HEK293T (cell line): ENCODE data around the gene CCDC157.

Experiments
- CTCF ChIA-PET: fragments of 350-600 bp; formaldehyde crosslinking; extraction: SDS; loops from one replicate; lab custom pipeline; 2021; ENCODE audit warnings: antibody characterized with exemption, inconsistent platforms; lab: Yijun Ruan, JAX
- POLR2A ChIA-PET: fragments of 350-600 bp; formaldehyde crosslinking; extraction: SDS; loops from one replicate; lab custom pipeline; 2020; ENCODE audit warnings: antibody characterized with exemption, inconsistent platforms; lab: Yijun Ruan, JAX
- DNase-seq: peaks from one replicate; pipeline ENCODE4 v3.0.0; 2012; ENCODE audit warnings: mixed read lengths; ENCODE audit errors: extremely low spot score
- ARNT ChIP-seq: fragments of 450-650 bp; IDR thresholded peaks from 2 replicates; pipeline ENCODE4 v1.6.1; 2017; ENCODE audit warnings: mild to moderate bottlenecking
- BHLHE40 ChIP-seq: fragments of 450-650 bp; IDR thresholded peaks from 2 replicates; pipeline ENCODE4 v1.6.1; 2016; ENCODE audit warnings: mild to moderate bottlenecking, moderate library complexity, borderline replicate concordance
- CTBP1 ChIP-seq: fragments of 450-650 bp; IDR thresholded peaks from 2 replicates; pipeline ENCODE4 v1.6.1; 2016; ENCODE audit warnings: borderline replicate concordance
- ELF4 ChIP-seq: fragments of 450-650 bp; IDR thresholded peaks from 2 replicates; pipeline ENCODE4 v1.6.1; 2017; ENCODE audit warnings: antibody characterized with exemption
- FOXA1 ChIP-seq: fragments of 450-650 bp; IDR thresholded peaks from 2 replicates; pipeline ENCODE4 v1.6.1; 2016; ENCODE audit warnings: mild to moderate bottlenecking
- FOXK2 ChIP-seq: fragments of 450-650 bp; IDR thresholded peaks from 2 replicates; pipeline ENCODE4 v1.6.1; 2016; ENCODE audit warnings: mild to moderate bottlenecking
- FOXM1 ChIP-seq: fragments of 450-650 bp; IDR thresholded peaks from 2 replicates; pipeline ENCODE4 v1.6.1; 2017; ENCODE audit warnings: mild to moderate bottlenecking, borderline replicate concordance
- HDGF ChIP-seq: fragments of 450-650 bp; IDR thresholded peaks from 2 replicates; pipeline ENCODE4 v1.6.1; 2017; ENCODE audit warnings: antibody characterized with exemption, borderline replicate concordance
- L3MBTL2 ChIP-seq: fragments of 450-650 bp; conservative IDR thresholded peaks from 2 replicates; pipeline ENCODE4 v1.6.1; 2016; ENCODE audit warnings: mild to moderate bottlenecking
- LEF1 ChIP-seq: fragments of 450-650 bp; IDR thresholded peaks from 2 replicates; pipeline ENCODE4 v1.6.1; 2017; ENCODE audit warnings: mild to moderate bottlenecking, borderline replicate concordance
- NFRKB ChIP-seq: fragments of 450-650 bp; IDR thresholded peaks from 2 replicates; pipeline ENCODE4 v1.6.1; 2016; ENCODE audit warnings: mild to moderate bottlenecking, moderate library complexity
- PKNOX1 ChIP-seq: fragments of 450-650 bp; IDR thresholded peaks from 2 replicates; pipeline ENCODE4 v1.6.1; 2016
- SP1 ChIP-seq: fragments of 450-650 bp; IDR thresholded peaks from 2 replicates; pipeline ENCODE4 v1.6.1; 2017
- SUZ12 ChIP-seq: fragments of 450-650 bp; IDR thresholded peaks from 2 replicates; pipeline ENCODE4 v1.6.1; 2016; ENCODE audit warnings: mild to moderate bottlenecking
- TARDBP ChIP-seq: fragments of 450-650 bp; IDR thresholded peaks from 2 replicates; pipeline ENCODE4 v1.6.1; 2016
- ZNF384 ChIP-seq: fragments of 450-650 bp; IDR thresholded peaks from 2 replicates; pipeline ENCODE4 v1.6.1; 2016

The CCDC157 gene

GRCh38 chr22:30328466-30329049, 28.2 kb upstream of the CCDC157 start:
- no peak for DNase-seq
- ChIA-PET POLR2A (interaction anchor here (0.7 to 3.7 kb wide), 3 partner anchors 13 to 59 kb away, joined by 3 to 31 read pairs (median 4); partner anchors contain the start of genes CCDC157 and SF3A1), CTCF (interaction anchor here (1.0 to 2.7 kb wide), 3 partner anchors 40 to 65 kb away, joined by 3 to 18 read pairs (median 3); partner anchors contain the start of gene CASTOR1)
- no peak for TF ChIP-seq LEF1
- TF ChIP-seq TARDBP: no peak
- no peak for TF ChIP-seq ARNT
- no peak for TF ChIP-seq FOXK2
- no peak for TF ChIP-seq BHLHE40
- no peak for TF ChIP-seq CTBP1
- TF ChIP-seq SUZ12: no peak
- TF ChIP-seq NFRKB: no peak
- no peak for TF ChIP-seq HDGF
- TF ChIP-seq SP1: no peak
- TF ChIP-seq ELF4: no peak
- TF ChIP-seq FOXA1: no peak
- TF ChIP-seq PKNOX1: no peak
- TF ChIP-seq L3MBTL2: no peak
- TF ChIP-seq FOXM1: no peak
- TF ChIP-seq ZNF384: no peak

- ChIA-PET POLR2A (interaction anchor here (3.0 kb wide), 1 partner anchor 24 kb away, joined by 13 read pairs; the partner anchor contains the start of genes CCDC157 and SF3A1), CTCF (no interaction called here)
- no peak for DNase-seq
- TF ChIP-seq SUZ12: no peak
- TF ChIP-seq ARNT: no peak
- TF ChIP-seq ZNF384: no peak
- TF ChIP-seq LEF1: no peak
- no peak for TF ChIP-seq HDGF
- TF ChIP-seq L3MBTL2: no peak
- no peak for TF ChIP-seq SP1
- no peak for TF ChIP-seq FOXK2
- TF ChIP-seq TARDBP: no peak
- TF ChIP-seq ELF4: no peak
- no peak for TF ChIP-seq CTBP1
- TF ChIP-seq BHLHE40: no peak
- TF ChIP-seq NFRKB: no peak
- TF ChIP-seq FOXM1: no peak
Observed at GRCh38 chr22:30332551-30332950, 24.3 kb upstream of the CCDC157 start.

GRCh38 chr22:30332994-30333706, 23.7 kb upstream of the CCDC157 start:
- ChIA-PET POLR2A (interaction anchor here (3.0 kb wide), 1 partner anchor 23 kb away, joined by 13 read pairs; the partner anchor contains the start of genes CCDC157 and SF3A1), CTCF (no interaction called here)
- DNase-seq: no peak
- TF ChIP-seq HDGF (no peak), LEF1 (no peak), FOXK2 (no peak), NFRKB (no peak), ZNF384 (no peak), PKNOX1 (peak; percentile 64; the same call in 1 of the 2 replicates)

GRCh38 chr22:30333707-30334087, 23.1 kb upstream of the CCDC157 start:
- TF ChIP-seq ARNT: no peak
- TF ChIP-seq FOXA1: no peak
- no peak for TF ChIP-seq TARDBP
- no peak for TF ChIP-seq PKNOX1
- TF ChIP-seq FOXK2: no peak
- TF ChIP-seq ELF4: no peak
- TF ChIP-seq SUZ12: no peak
- no peak for TF ChIP-seq ZNF384
- TF ChIP-seq CTBP1: no peak
- TF ChIP-seq HDGF: no peak
- TF ChIP-seq BHLHE40: no peak
- no peak for TF ChIP-seq FOXM1
- no peak for TF ChIP-seq NFRKB
- TF ChIP-seq LEF1: no peak
- no peak for TF ChIP-seq L3MBTL2
- TF ChIP-seq SP1: no peak
- CTCF ChIA-PET: no interaction called here
- POLR2A ChIA-PET: interaction anchor here (3.0 kb wide), 1 partner anchor 23 kb away, joined by 13 read pairs; the partner anchor contains the start of genes CCDC157 and SF3A1
- DNase-seq: no peak

- DNase-seq: no peak
- POLR2A ChIA-PET: no interaction called here
- CTCF ChIA-PET: no interaction called here
- no peak for TF ChIP-seq HDGF
- TF ChIP-seq BHLHE40: no peak
Observed at GRCh38 chr22:30334646-30335045, 22.2 kb upstream of the CCDC157 start.

GRCh38 chr22:30335236-30335635, 21.6 kb upstream of the CCDC157 start:
- ChIA-PET CTCF (no interaction called here), POLR2A (no interaction called here)
- no peak for DNase-seq
- TF ChIP-seq ZNF384 (no peak), ELF4 (no peak), SUZ12 (no peak)
